ENCODE data around the gene CNOT6.
A peak's percentile ranks its signal among the peaks of the same experiment; 100 is the strongest.
"Not testable (repeated sequence)": the region's sequence is repeated elsewhere in the genome, so short reads cannot be mapped to it uniquely, and the experiment has no call there.

CNOT6 gene

GRCh38 chr5:180494060-180494509, at the start of gene CNOT6:
TSS of gene CNOT6 (plus strand) at chr5:180494379. CDS start at chr5:180529277, 34,898 bp downstream.
- peak within 1 kb of the TSS; percentile 66 for H3K27ac ChIP-seq (ENCODE audit: low read length)
- H3K27me3 ChIP-seq (ENCODE audit: control insufficient read depth in 1 of 2, insufficient read depth in 2 of 2, low read length in 2 of 2) = no peaks in the 10 kb centered on the region
- peaks cover 15% of the 10 kb centered on the region for H3K4me1 ChIP-seq (ENCODE audit: control insufficient read depth, insufficient read depth, low read length)
- H3K9ac ChIP-seq (ENCODE audit: low read length in 2 of 2) = peak within 1 kb of the TSS; percentile 33 to 72
- H3K9me3 ChIP-seq (ENCODE audit: control insufficient read depth in 2 of 2, low read length in 2 of 2) = no peaks in the 10 kb centered on the region
- peak within 1 kb of the TSS; percentile 57 to 83 for H3K4me3 ChIP-seq (ENCODE audit: low read length in 2 of 2)
- no peaks in the 10 kb centered on the region for H3K36me3 ChIP-seq (ENCODE audit: control insufficient read depth in 2 of 2, insufficient read depth in 2 of 2, low read length in 2 of 2)

- Histone ChIP-seq H3K27me3 (ENCODE audit: control insufficient read depth in 1 of 2, insufficient read depth in 2 of 2, low read length in 2 of 2) (no peaks in the 10 kb centered on the region), H3K9me3 (ENCODE audit: control insufficient read depth in 2 of 2, low read length in 2 of 2) (no peaks in the 10 kb centered on the region), H3K36me3 (ENCODE audit: control insufficient read depth in 2 of 2, insufficient read depth in 2 of 2, low read length in 2 of 2) (no peaks in the 10 kb centered on the region), H3K27ac (ENCODE audit: low read length) (no peak overlapping the region), H3K4me3 (ENCODE audit: low read length in 2 of 2) (no peak overlapping the region), H3K9ac (ENCODE audit: low read length in 2 of 2) (no peak overlapping the region), H3K4me1 (ENCODE audit: control insufficient read depth, insufficient read depth, low read length) (no peaks in the 10 kb centered on the region)
These were observed 39.4 kb upstream of the CNOT6 start for GRCh38 chr5:180454752-180455151.

- Histone ChIP-seq H3K9me3 (ENCODE audit: control insufficient read depth in 2 of 2, low read length in 2 of 2) (peaks cover 0 to 4% of the 10 kb centered on the region in 2 donors), H3K4me1 (ENCODE audit: control insufficient read depth, insufficient read depth, low read length) (no peaks in the 10 kb centered on the region), H3K9ac (ENCODE audit: low read length in 2 of 2) (no peak overlapping the region), H3K36me3 (ENCODE audit: control insufficient read depth in 2 of 2, insufficient read depth in 2 of 2, low read length in 2 of 2) (no peaks in the 10 kb centered on the region), H3K27me3 (ENCODE audit: control insufficient read depth in 1 of 2, insufficient read depth in 2 of 2, low read length in 2 of 2) (no peaks in the 10 kb centered on the region), H3K4me3 (ENCODE audit: low read length in 2 of 2) (no peak overlapping the region), H3K27ac (ENCODE audit: low read length) (no peak overlapping the region)
These were observed 38.3 kb upstream of the CNOT6 start for GRCh38 chr5:180455872-180456271.

DNA sequence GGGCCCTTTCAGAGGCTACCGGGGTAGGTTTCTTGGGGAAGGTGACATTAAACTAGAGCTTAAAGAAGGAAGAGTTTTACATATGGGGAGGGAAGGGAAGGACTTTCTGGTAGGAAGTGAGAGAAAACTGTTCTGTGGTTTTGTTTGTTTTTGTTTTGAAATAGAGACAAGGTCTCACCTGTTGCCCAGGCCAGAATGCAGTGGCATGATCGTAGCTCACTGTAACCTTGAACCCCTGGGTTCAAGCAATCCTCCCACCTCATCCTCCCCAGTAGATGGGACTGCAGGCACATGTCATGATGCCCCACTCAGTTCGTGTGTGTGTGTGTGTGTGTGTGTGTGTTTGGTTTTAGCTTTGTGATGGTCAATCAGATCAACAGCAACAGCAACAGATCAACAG, 37.4 kb upstream of the CNOT6 start:
- Histone ChIP-seq H3K4me1 (ENCODE audit: control insufficient read depth, insufficient read depth, low read length) (no peaks in the 10 kb centered on the region), H3K36me3 (ENCODE audit: control insufficient read depth in 2 of 2, insufficient read depth in 2 of 2, low read length in 2 of 2) (no peaks in the 10 kb centered on the region), H3K9ac (ENCODE audit: low read length in 2 of 2) (no peak overlapping the region), H3K27me3 (ENCODE audit: control insufficient read depth in 1 of 2, insufficient read depth in 2 of 2, low read length in 2 of 2) (no peaks in the 10 kb centered on the region), H3K27ac (ENCODE audit: low read length) (no peak overlapping the region), H3K4me3 (ENCODE audit: low read length in 2 of 2) (no peak overlapping the region), H3K9me3 (ENCODE audit: control insufficient read depth in 2 of 2, low read length in 2 of 2) (peaks cover 0 to 4% of the 10 kb centered on the region in 2 donors)

DNA sequence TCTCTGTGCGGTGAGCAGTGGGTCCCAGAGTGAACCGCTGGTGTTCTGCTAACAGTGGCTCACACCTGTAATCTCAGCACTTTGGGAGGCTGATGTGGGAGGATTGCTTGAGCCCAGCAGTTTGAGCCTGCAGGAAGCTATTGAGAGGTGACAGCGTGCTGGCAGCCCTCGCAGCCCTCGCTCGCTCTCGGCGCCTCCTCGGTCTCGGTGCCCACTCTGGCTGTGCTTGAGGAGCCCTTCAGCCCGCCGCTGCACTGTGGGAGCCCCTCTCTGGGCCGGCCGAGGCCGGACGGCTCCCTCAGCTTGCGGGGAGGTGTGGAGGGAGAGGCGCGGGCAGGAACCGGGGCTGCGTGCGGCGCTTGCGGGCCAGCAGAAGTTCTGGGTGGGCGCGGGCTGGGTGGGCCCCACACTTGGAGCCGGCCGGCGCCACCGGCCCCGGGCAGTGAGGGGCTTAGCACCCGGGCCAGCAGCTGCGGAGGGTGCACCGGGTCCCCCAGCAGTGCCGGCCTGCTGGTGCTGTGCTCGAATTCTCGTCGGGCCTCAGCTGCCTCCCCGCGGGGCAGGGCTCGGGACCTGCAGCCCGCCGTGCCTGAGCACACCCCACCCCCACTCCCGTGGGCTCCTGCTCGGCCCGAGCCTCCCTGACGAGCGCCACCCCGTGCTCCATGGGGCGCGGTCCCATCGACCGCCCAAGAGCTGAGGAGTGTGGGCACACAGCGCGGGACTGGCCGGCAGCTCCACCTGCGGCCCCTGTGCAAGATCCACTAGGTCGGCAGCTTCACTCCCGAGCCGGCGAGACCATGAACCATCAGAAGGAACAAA, 35.1 kb upstream of the CNOT6 start:
- not testable (repeated sequence) for H3K9me3 ChIP-seq (ENCODE audit: control insufficient read depth in 2 of 2, low read length in 2 of 2); H3K9ac ChIP-seq (ENCODE audit: low read length in 2 of 2); H3K4me3 ChIP-seq (ENCODE audit: low read length in 2 of 2); H3K4me1 ChIP-seq (ENCODE audit: control insufficient read depth, insufficient read depth, low read length); H3K27me3 ChIP-seq (ENCODE audit: control insufficient read depth in 1 of 2, insufficient read depth in 2 of 2, low read length in 2 of 2); H3K36me3 ChIP-seq (ENCODE audit: control insufficient read depth in 2 of 2, insufficient read depth in 2 of 2, low read length in 2 of 2); H3K27ac ChIP-seq (ENCODE audit: low read length)

DNA sequence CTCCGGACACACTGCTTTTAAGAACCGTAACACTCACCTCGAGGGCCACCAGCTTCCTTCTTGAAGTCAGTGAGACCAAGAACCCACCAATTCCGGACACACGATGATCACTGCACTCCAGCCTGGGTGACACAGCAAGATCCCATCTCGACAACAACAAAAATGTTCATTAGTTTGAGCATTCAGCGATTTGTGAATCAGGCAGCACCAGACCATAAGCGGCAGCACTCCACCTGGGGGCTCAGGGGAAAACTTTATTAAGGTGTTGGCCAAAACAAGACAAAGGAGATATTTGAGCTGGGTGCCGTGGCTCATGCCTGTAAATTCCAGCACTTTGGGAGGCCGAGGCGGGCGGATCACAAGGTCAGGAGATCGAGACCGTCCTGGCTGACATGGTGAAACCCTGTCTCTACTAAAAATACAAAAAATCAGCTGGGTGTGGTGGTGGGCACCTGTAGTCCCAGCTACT, 34.5 kb upstream of the CNOT6 start:
- not testable (repeated sequence) for H3K27ac ChIP-seq (ENCODE audit: low read length); H3K36me3 ChIP-seq (ENCODE audit: control insufficient read depth in 2 of 2, insufficient read depth in 2 of 2, low read length in 2 of 2); H3K4me1 ChIP-seq (ENCODE audit: control insufficient read depth, insufficient read depth, low read length); H3K27me3 ChIP-seq (ENCODE audit: control insufficient read depth in 1 of 2, insufficient read depth in 2 of 2, low read length in 2 of 2); H3K9me3 ChIP-seq (ENCODE audit: control insufficient read depth in 2 of 2, low read length in 2 of 2); H3K9ac ChIP-seq (ENCODE audit: low read length in 2 of 2); H3K4me3 ChIP-seq (ENCODE audit: low read length in 2 of 2)

DNA sequence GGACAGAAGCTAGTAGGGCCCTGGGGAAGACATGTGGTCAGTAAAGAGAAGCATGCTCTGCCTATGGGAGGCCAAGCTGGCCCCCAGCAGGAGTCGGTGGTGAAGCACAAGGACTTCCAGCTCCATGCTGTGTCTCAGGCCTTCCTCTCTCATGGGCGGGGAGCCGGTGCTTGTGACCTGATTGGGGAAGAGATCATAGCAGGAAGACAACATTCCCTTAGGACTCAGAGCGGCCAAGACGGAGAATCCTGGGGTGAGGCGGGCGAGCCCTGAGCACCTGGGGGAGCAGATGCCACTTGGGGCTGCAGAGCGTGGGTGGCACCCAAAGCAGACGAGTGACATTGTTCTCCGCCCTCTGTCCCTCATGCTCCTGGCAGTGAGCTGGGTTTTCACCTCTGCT, 33.3 kb upstream of the CNOT6 start:
- H3K9me3 ChIP-seq (ENCODE audit: control insufficient read depth in 2 of 2, low read length in 2 of 2) = peaks cover 0 to 4% of the 10 kb centered on the region in 2 donors
- no peak overlapping the region for H3K9ac ChIP-seq (ENCODE audit: low read length in 2 of 2)
- H3K4me3 ChIP-seq (ENCODE audit: low read length in 2 of 2) = no peak overlapping the region
- H3K27me3 ChIP-seq (ENCODE audit: control insufficient read depth in 1 of 2, insufficient read depth in 2 of 2, low read length in 2 of 2) = peaks cover 0 to 3% of the 10 kb centered on the region in 2 donors
- no peaks in the 10 kb centered on the region for H3K4me1 ChIP-seq (ENCODE audit: control insufficient read depth, insufficient read depth, low read length)
- H3K27ac ChIP-seq (ENCODE audit: low read length) = no peak overlapping the region
- H3K36me3 ChIP-seq (ENCODE audit: control insufficient read depth in 2 of 2, insufficient read depth in 2 of 2, low read length in 2 of 2) = no peaks in the 10 kb centered on the region

DNA sequence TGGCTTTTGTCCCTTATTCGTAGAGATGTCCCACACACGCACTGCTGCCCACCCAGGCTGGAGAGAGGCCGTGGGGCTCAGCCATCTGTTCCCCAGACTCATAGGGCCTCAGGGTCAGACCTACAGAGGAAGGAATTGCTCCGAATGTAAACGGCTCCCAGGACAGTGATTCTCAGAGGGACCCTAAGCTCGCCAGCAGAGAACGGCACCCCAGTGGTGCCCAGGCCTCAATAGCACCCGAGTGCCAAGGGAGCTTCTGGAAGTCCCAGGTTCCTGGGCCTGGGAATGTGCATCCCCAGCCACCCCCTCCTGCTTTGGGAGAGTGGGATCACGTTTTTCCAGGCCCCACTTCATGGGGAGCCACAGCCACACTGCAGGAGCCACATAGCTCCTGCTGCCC, 32.9 kb upstream of the CNOT6 start:
- Histone ChIP-seq H3K4me1 (ENCODE audit: control insufficient read depth, insufficient read depth, low read length) (no peaks in the 10 kb centered on the region), H3K9ac (ENCODE audit: low read length in 2 of 2) (no peak overlapping the region)

DNA sequence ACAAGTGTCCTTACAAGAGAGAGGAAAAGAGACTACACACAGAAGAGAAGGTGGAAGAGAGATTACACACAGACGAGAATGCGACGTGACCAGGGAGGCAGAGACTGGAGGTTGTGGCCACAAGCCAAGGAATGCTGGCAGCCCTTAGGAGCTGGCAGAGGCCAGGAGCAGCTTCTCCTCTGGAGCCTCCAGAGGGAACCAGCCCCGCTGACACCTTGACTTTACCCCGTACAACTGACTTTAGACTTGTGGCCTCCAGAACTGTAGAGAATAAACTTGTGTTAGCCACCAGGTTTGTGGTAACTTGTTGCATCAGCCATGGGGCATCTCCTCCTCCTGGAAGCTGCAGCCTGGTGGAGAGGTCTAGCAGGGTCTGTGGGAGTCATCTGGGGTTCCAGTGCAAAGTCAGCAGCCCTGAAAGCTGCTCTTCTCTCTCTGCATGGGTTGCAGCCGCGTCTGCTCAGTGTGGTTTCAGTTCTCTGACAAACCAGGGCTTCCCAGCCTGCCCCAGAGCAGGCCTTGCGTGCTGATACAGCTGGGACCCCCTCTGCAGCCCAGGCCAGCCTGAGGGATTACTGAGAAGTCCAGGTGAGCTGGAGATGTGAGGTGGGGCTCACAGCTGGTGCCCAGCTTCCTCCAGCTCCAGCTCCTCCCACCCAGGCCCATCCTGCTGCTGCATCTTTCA, 30.8 kb upstream of the CNOT6 start:
- no peak overlapping the region for H3K4me3 ChIP-seq (ENCODE audit: low read length in 2 of 2)
- no peak overlapping the region for H3K9ac ChIP-seq (ENCODE audit: low read length in 2 of 2)
- H3K27ac ChIP-seq (ENCODE audit: low read length) = no peak overlapping the region
- H3K9me3 ChIP-seq (ENCODE audit: control insufficient read depth in 2 of 2, low read length in 2 of 2) = peaks cover 0 to 4% of the 10 kb centered on the region in 2 donors
- H3K27me3 ChIP-seq (ENCODE audit: control insufficient read depth in 1 of 2, insufficient read depth in 2 of 2, low read length in 2 of 2) = peaks cover 0 to 3% of the 10 kb centered on the region in 2 donors
- H3K36me3 ChIP-seq (ENCODE audit: control insufficient read depth in 2 of 2, insufficient read depth in 2 of 2, low read length in 2 of 2) = no peaks in the 10 kb centered on the region
- no peaks in the 10 kb centered on the region for H3K4me1 ChIP-seq (ENCODE audit: control insufficient read depth, insufficient read depth, low read length)

More for the DNA sequence above, 32.9 kb upstream of the CNOT6 start:
- Histone ChIP-seq H3K27ac (ENCODE audit: low read length) (no peak overlapping the region), H3K4me3 (ENCODE audit: low read length in 2 of 2) (no peak overlapping the region), H3K9me3 (ENCODE audit: control insufficient read depth in 2 of 2, low read length in 2 of 2) (peaks cover 0 to 4% of the 10 kb centered on the region in 2 donors), H3K27me3 (ENCODE audit: control insufficient read depth in 1 of 2, insufficient read depth in 2 of 2, low read length in 2 of 2) (peaks cover 0 to 3% of the 10 kb centered on the region in 2 donors), H3K36me3 (ENCODE audit: control insufficient read depth in 2 of 2, insufficient read depth in 2 of 2, low read length in 2 of 2) (no peaks in the 10 kb centered on the region)

DNA sequence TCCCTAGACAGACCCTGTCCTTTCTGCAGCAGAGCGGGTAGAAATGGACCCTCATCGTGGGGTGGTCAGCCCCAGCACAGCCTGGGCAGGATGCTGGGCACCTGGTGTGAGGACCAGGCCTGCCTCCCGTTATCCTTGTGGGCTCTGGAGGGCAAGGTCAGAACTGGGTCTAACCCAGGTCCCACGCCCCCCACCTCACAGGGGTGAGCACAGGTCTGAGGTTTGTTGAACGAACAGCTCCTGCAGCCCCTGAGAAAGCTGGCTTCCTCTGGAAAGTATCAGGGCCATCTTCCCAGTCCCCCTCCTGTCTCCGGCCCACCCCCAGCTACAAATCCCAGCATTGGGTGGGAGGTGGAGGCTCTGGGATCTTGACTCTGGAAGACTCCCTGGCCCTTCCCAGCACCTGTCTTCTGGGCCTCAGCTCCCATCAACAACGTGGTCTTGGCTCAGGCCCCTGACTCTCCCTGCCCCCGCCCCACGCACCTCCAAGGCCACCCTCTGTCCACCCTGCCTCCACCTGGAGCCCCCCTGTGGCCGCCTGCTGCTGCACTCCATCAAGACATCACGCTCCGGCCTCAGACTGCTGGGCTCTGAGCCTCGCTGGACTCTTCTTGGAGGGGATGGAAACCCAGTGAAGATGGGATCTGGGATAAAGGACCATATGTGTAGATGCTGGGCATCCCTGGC, 30.1 kb upstream of the CNOT6 start:
- no peaks in the 10 kb centered on the region for H3K36me3 ChIP-seq (ENCODE audit: control insufficient read depth in 2 of 2, insufficient read depth in 2 of 2, low read length in 2 of 2)
- no peaks in the 10 kb centered on the region for H3K4me1 ChIP-seq (ENCODE audit: control insufficient read depth, insufficient read depth, low read length)
- no peak overlapping the region for H3K4me3 ChIP-seq (ENCODE audit: low read length in 2 of 2)
- peaks cover 0 to 4% of the 10 kb centered on the region in 2 donors for H3K9me3 ChIP-seq (ENCODE audit: control insufficient read depth in 2 of 2, low read length in 2 of 2)
- H3K27me3 ChIP-seq (ENCODE audit: control insufficient read depth in 1 of 2, insufficient read depth in 2 of 2, low read length in 2 of 2) = peaks cover 0 to 3% of the 10 kb centered on the region in 2 donors
- no peak overlapping the region for H3K9ac ChIP-seq (ENCODE audit: low read length in 2 of 2)
- H3K27ac ChIP-seq (ENCODE audit: low read length) = no peak overlapping the region
